HepG2 (cell line): ENCODE measurements around the gene UCKL1. TPM values are rescaled to one million over a fixed set of nuclear protein-coding genes. Genes with fewer than 3 reads are reported as not detected.

Experiments
- ATAC-seq: fragments of 200-7000 bp; cut with Tn5 transposase; 3 replicates; pipeline ENCODE4 v1.9.1; 2020; ENCODE audit warnings: mild to moderate bottlenecking, moderate library complexity
- BruUV-seq: library from RNA; stranded (reverse); fragments of 400-500 nt; replicated peaks from 2 replicates; lab custom pipeline; 2021; lab: Mats Ljungman, UMichigan
- CTCF ChIA-PET: fragments of 300-600 bp; formaldehyde crosslinking; extraction: SDS; loops from one replicate; lab custom pipeline; 2021; ENCODE audit warnings: low total read pairs, inconsistent platforms, low intra/inter-chr PET ratio; lab: Yijun Ruan, JAX
- POLR2A ChIA-PET: fragments of 350-600 bp; sonication (Branson Sonifier 250); formaldehyde crosslinking; loops from one replicate; lab custom pipeline; 2020; ENCODE audit warnings: antibody characterized with exemption, inconsistent platforms; lab: Yijun Ruan, JAX
- DNase-seq: peaks from one replicate; pipeline ENCODE4 v3.0.0-alpha.2; 2015; ENCODE audit warnings: low spot score
- FAIRE-seq: peaks from 3 replicates; lab custom pipeline; 2011; peaks lifted over from hg19 to GRCh38; lab: Jason Lieb, UNC
- H2AFZ ChIP-seq: one replicate; pipeline ENCODE4 v1.6.1; 2011; ENCODE audit warnings: low read length, inconsistent platforms
- H3K27ac ChIP-seq: fragments of 300-600 bp; 3 replicates; pipeline ENCODE4 v1.8.0; 2011; ENCODE audit warnings: mixed run types, mild to moderate bottlenecking, mixed read lengths, low read length, inconsistent platforms; ENCODE audit not compliant: insufficient read depth; ENCODE audit errors: extremely low read length
- H3K27me3 ChIP-seq, 2 experiments: fragments of 200-600 bp in 1 of 2; 2 replicates in 1 of 2; 3 replicates in 1 of 2; pipeline versions ENCODE4 v1.6.0 to v1.8.0; 2011; ENCODE audit warnings: low read length in 2 of 2, mild to moderate bottlenecking in 2 of 2, moderate library complexity in 2 of 2, inconsistent platforms in 1 of 2; ENCODE audit not compliant: insufficient read depth in 2 of 2, control insufficient read depth in 1 of 2
- H3K36me3 ChIP-seq, 2 experiments: fragments of 200-600 bp in 1 of 2; replicated peaks in 1 of 2; 2 replicates in 1 of 2; 3 replicates in 1 of 2; pipeline versions ENCODE4 v1.5.1 to v1.8.0; 2011; ENCODE audit warnings: low read length in 2 of 2, inconsistent platforms in 1 of 2; ENCODE audit not compliant: insufficient read depth in 2 of 2, control insufficient read depth in 1 of 2
- H3K4me1 ChIP-seq: 2 replicates; pipeline ENCODE4 v1.5.1; 2012; ENCODE audit warnings: low read length, inconsistent platforms; ENCODE audit not compliant: insufficient read depth
- H3K4me2 ChIP-seq: 2 replicates; pipeline ENCODE4 v1.6.0; 2011; ENCODE audit warnings: low read depth, low read length, inconsistent platforms
- H3K4me3 ChIP-seq, 3 experiments: fragments of 200-600 bp in 1 of 3; sonication (generic), shearing (Covaris generic) in 1 of 3; replicated peaks in 1 of 3; 2 replicates each; pipeline ENCODE4 v1.5.1; 2011 to 2016; ENCODE audit warnings: low read length in 3 of 3, inconsistent platforms in 2 of 3, low read depth in 2 of 3, mild to moderate bottlenecking in 2 of 3, control low read depth in 1 of 3, mixed read lengths in 1 of 3; ENCODE audit not compliant: insufficient read depth in 1 of 3
- H3K79me2 ChIP-seq: one replicate; pipeline ENCODE4 v1.6.1; 2011; ENCODE audit warnings: low read length, inconsistent platforms; ENCODE audit not compliant: insufficient read depth
- H3K9ac ChIP-seq: 2 replicates; pipeline ENCODE4 v1.6.0; 2011; ENCODE audit warnings: mild to moderate bottlenecking, low read depth, low read length, inconsistent platforms; ENCODE audit not compliant: insufficient read depth
- H3K9me3 ChIP-seq: 2 replicates; pipeline ENCODE4 v1.5.1; 2012; ENCODE audit warnings: mild to moderate bottlenecking, low read length
- H4K20me1 ChIP-seq: 2 replicates; pipeline ENCODE4 v1.6.0; 2011; ENCODE audit warnings: inconsistent platforms, mild to moderate bottlenecking, low read length, moderate library complexity; ENCODE audit not compliant: insufficient read depth
- AGO2 ChIP-seq: fragments of 200-400 bp; formaldehyde crosslinking; optimal IDR thresholded peaks from 2 replicates; pipeline ENCODE3; 2017; ENCODE audit warnings: mild to moderate bottlenecking, low read depth, low read length, moderate library complexity
- ARNT2 ChIP-seq: sonication (generic); formaldehyde crosslinking; IDR thresholded peaks from 2 replicates; pipeline ENCODE4 v1.8.0; 2022; ENCODE audit warnings: mild to moderate bottlenecking, low read depth, missing genetic modification reagents, moderate library complexity
- GZF1 ChIP-seq: sonication (generic); formaldehyde crosslinking; IDR thresholded peaks from 2 replicates; pipeline ENCODE4 v1.5.1; 2020; ENCODE audit warnings: mild to moderate bottlenecking, missing genetic modification reagents
- HDAC1 ChIP-seq: sonication (generic); formaldehyde crosslinking; IDR thresholded peaks from 2 replicates; pipeline ENCODE4 v1.5.1; 2020; ENCODE audit warnings: mild to moderate bottlenecking, missing genetic modification reagents
- HNRNPLL ChIP-seq: fragments of 200-400 bp; formaldehyde crosslinking; IDR thresholded peaks from 2 replicates; pipeline ENCODE4 v1.6.1; 2017; ENCODE audit warnings: mild to moderate bottlenecking, low read depth, low read length; ENCODE audit not compliant: poor library complexity, severe bottlenecking
- PHF21A ChIP-seq: sonication (generic); formaldehyde crosslinking; IDR thresholded peaks from 2 replicates; pipeline ENCODE4 v1.5.0; 2020; ENCODE audit warnings: mild to moderate bottlenecking, missing genetic modification reagents
- RBFOX2 ChIP-seq: fragments of 200-400 bp; formaldehyde crosslinking; IDR thresholded peaks from 2 replicates; pipeline ENCODE4 v1.6.1; 2017; ENCODE audit warnings: low read depth, mild to moderate bottlenecking, low read length
- RFX5 ChIP-seq: IDR thresholded peaks from 2 replicates; pipeline ENCODE4 v1.6.1; 2011; ENCODE audit warnings: low read depth, low read length, improper control_type of control experiment
- TBX2 ChIP-seq: sonication (generic); formaldehyde crosslinking; IDR thresholded peaks from 2 replicates; pipeline ENCODE4 v1.5.0; 2020; ENCODE audit warnings: missing genetic modification reagents, mild to moderate bottlenecking, borderline replicate concordance
- TCF7 ChIP-seq: sonication (generic); IDR thresholded peaks from 2 replicates; pipeline ENCODE4 v1.6.1; 2016; ENCODE audit warnings: antibody characterized with exemption, low read depth
- TRIM22 ChIP-seq: fragments of 450-650 bp; IDR thresholded peaks from 2 replicates; pipeline ENCODE4 v1.6.1; 2017
- TRIM24 ChIP-seq: sonication (generic); formaldehyde crosslinking; IDR thresholded peaks from 2 replicates; pipeline ENCODE4 v1.8.0; 2022; ENCODE audit warnings: mild to moderate bottlenecking, missing genetic modification reagents
- ZC3H4 ChIP-seq: sonication (generic); formaldehyde crosslinking; IDR thresholded peaks from 2 replicates; pipeline ENCODE4 v1.4.0; 2020; ENCODE audit warnings: missing genetic modification reagents, borderline replicate concordance
- ZNF225 ChIP-seq: sonication (generic); formaldehyde crosslinking; IDR thresholded peaks from 2 replicates; pipeline ENCODE4 v1.4.0; 2020; ENCODE audit warnings: mild to moderate bottlenecking, missing genetic modification reagents
- ZNF264 ChIP-seq: sonication (generic); formaldehyde crosslinking; IDR thresholded peaks from 2 replicates; pipeline ENCODE4 v1.4.0; 2020; ENCODE audit warnings: missing genetic modification reagents
- ZNF563 ChIP-seq: sonication (generic); formaldehyde crosslinking; IDR thresholded peaks from 2 replicates; pipeline ENCODE4 v1.8.0; 2022; ENCODE audit warnings: mild to moderate bottlenecking, moderate library complexity, missing genetic modification reagents
- ZNF619 ChIP-seq: sonication (generic); formaldehyde crosslinking; IDR thresholded peaks from 2 replicates; pipeline ENCODE4 v1.4.0; 2020; ENCODE audit warnings: mild to moderate bottlenecking, missing genetic modification reagents
- ZNF709 ChIP-seq: sonication (generic); formaldehyde crosslinking; IDR thresholded peaks from 2 replicates; pipeline ENCODE4 v1.5.0; 2020; ENCODE audit warnings: mild to moderate bottlenecking, missing genetic modification reagents
- WGBS: methylation state at CpG from one replicate; pipeline ENCODE4 v1.1.6; 2017; ENCODE audit warnings: low lambda C conversion rate; 5-methylcytosine and 5-hydroxymethylcytosine counted together
- in situ Hi-C: cut with HindIII; loops from 2 replicates; pipeline ENCODE4 v1.10.0; 2017; ENCODE audit warnings: low pct_unique_long_range_greater_than_20kb; ENCODE audit not compliant: extremely low pct_ligation_motif_present
- intact Hi-C: fragments of 100-400 bp; cut with micrococcal nuclease; formaldehyde crosslinking; loops from one replicate; pipeline ENCODE4 v1.10.0; 2022; ENCODE audit not compliant: unreplicated experiment
- polyA plus RNA-seq, 8 experiments: library from polyadenylated mRNA; depleted of rRNA in 3 of 8; stranded (reverse) in 7 of 8; unstranded in 1 of 8; fragments of >200 nt; fragmentation: Illumina TruSeq in 4 of 8; extraction: Trizol in 4 of 8; gene quantifications; 2 replicates each; pipeline versions ENCODE4 v1.2.1 to v1.2.3, GENCODE V29; 2011 to 2016; ENCODE audit warnings: low read depth in 4 of 8, missing spikeins in 1 of 8, mixed read lengths in 1 of 8; ENCODE audit not compliant: insufficient read depth in 1 of 8
- total RNA-seq, 5 experiments: library from RNA; depleted of rRNA; stranded (reverse); fragments of >200 nt; fragmentation: Illumina TruSeq; extraction: Trizol; gene quantifications; 2 replicates each; pipeline ENCODE4 v1.2.3, GENCODE V29; 2016; ENCODE audit warnings: low read depth in 1 of 5
- TF ChIP-seq, protein P1 (sequence below): sonication (generic); formaldehyde crosslinking; IDR thresholded peaks from 2 replicates; pipeline ENCODE4 v1.4.0; 2020; ENCODE audit warnings: missing genetic modification reagents

The UCKL1 gene
- total and polyA plus RNA-seq, 2 of the 13 experiments (the other 11 are each of a cell fraction or from before 2014, with no cell fraction given) = 50.2 to 126 TPM

GRCh38 chr20:63963784-63964301 lies 7.6 kb upstream of the UCKL1 start:
- no TSS peak for BruUV-seq
- no peak for ATAC-seq
- H3K4me1 ChIP-seq = peaks cover 17% of the 10 kb centered on the region
- H2AFZ ChIP-seq = no peak overlapping the region
- H3K9ac ChIP-seq = no peak overlapping the region
- in situ Hi-C loops (no loop called here), intact Hi-C loops (loop anchor here (10.0 kb wide), 1 partner anchor 1599 kb away; the partner anchor contains the start of gene LAMA5)
- no peaks in the 10 kb centered on the region for H3K9me3 ChIP-seq
- no peaks in the 10 kb centered on the region for H4K20me1 ChIP-seq
- FAIRE-seq = no peak
- POLR2A ChIA-PET = no interaction called here
- TF ChIP-seq ZNF563 (CRISPR knock-in tag) (no peak), ZNF619 (no peak), ARNT2 (CRISPR knock-in tag) (no peak), RBFOX2 (peak; percentile 22; the same call in 1 of the 2 replicates), ZNF709 (CRISPR knock-in tag) (no peak), PHF21A (CRISPR knock-in tag) (no peak), ZNF225 (CRISPR knock-in tag) (no peak), AGO2 (peak; percentile 15)
- H3K36me3 ChIP-seq = peaks cover 57 to 66% of the 10 kb centered on the region in 2 experiments
- WGBS = over 99% methylated on average over 10 of the region's 16 CpGs
- H3K4me2 ChIP-seq = no peak overlapping the region
- CTCF ChIA-PET = no interaction called here
- H3K27ac ChIP-seq = no peak overlapping the region
- peaks cover 9% of the 10 kb centered on the region for H3K79me2 ChIP-seq
- H3K4me3 ChIP-seq = no peak overlapping the region
- no peaks in the 10 kb centered on the region for H3K27me3 ChIP-seq
- no peak for DNase-seq

DNA sequence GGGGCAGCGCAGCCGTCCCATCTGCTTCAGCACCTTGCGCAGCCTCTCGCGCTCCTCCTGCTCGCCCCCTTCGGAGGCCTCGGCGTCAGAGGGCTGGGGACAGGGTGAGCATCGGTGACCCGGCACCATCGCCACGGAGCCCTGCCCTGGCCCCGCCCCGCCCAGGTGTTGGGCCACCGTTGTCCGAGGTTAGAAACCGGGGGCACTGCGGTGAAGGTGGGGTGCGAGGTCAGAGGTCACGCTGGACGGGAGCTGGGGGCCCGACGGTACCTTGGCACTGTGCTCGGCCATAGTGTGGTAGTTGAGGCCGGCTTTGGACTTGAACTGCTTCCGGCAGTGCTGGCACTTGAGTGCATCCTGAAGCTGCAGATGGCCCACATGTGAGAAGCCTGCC lies 7.1 kb upstream of the UCKL1 start:
- DNase-seq (no peak), FAIRE-seq (no peak), ATAC-seq (no peak)
- no peaks in the 10 kb centered on the region for H4K20me1 ChIP-seq
- H3K9ac ChIP-seq = no peak overlapping the region
- no TSS peak for BruUV-seq
- no peak overlapping the region for H3K4me2 ChIP-seq
- no peak overlapping the region for H3K4me3 ChIP-seq
- H2AFZ ChIP-seq = no peak overlapping the region
- CTCF ChIA-PET = no interaction called here
- H3K9me3 ChIP-seq = no peaks in the 10 kb centered on the region
- no peaks in the 10 kb centered on the region for H3K27me3 ChIP-seq
- POLR2A ChIA-PET = no interaction called here
- intact Hi-C loops (loop anchor here (10.0 kb wide), 1 partner anchor 1599 kb away; the partner anchor contains the start of gene LAMA5), in situ Hi-C loops (no loop called here)
- no peak overlapping the region for H3K27ac ChIP-seq
- 97% methylated on average over 27 of the region's 27 CpGs for WGBS
- H3K79me2 ChIP-seq = peaks cover 4% of the 10 kb centered on the region
- peaks cover 59 to 66% of the 10 kb centered on the region in 2 experiments for H3K36me3 ChIP-seq
- peaks cover 17% of the 10 kb centered on the region for H3K4me1 ChIP-seq
- TF ChIP-seq GZF1 (no peak), TRIM24 (CRISPR knock-in tag) (no peak), TCF7 (no peak), HDAC1 (CRISPR knock-in tag) (no peak), ZNF264 (CRISPR knock-in tag) (no peak), TBX2 (CRISPR knock-in tag) (no peak), TRIM22 (no peak), RFX5 (no peak), AGO2 (peak; percentile 65), ZC3H4 (CRISPR knock-in tag) (no peak), HNRNPLL (peak; percentile 12)
- TF ChIP-seq, protein P1, sequence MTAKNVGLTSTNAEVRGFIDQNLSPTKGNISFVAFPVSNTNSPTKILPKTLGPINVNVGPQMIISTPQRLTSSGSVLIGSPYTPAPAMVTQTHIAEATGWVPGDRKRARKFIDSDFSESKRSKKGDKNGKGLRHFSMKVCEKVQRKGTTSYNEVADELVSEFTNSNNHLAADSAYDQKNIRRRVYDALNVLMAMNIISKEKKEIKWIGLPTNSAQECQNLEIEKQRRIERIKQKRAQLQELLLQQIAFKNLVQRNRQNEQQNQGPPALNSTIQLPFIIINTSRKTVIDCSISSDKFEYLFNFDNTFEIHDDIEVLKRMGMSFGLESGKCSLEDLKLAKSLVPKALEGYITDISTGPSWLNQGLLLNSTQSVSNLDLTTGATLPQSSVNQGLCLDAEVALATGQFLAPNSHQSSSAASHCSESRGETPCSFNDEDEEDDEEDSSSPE (CRISPR knock-in tag) = no peak
